GM04503 (cell line): Measurements from ENCODE around the gene GSDME.
A peak's percentile ranks its signal among the peaks of the same experiment; 100 is the strongest.

ENCODE experiments used
- DNase-seq: peaks from one replicate; pipeline ENCODE4 v3.0.0-alpha.2; 2012; ENCODE audit warnings: low read depth

Gene GSDME

DNA sequence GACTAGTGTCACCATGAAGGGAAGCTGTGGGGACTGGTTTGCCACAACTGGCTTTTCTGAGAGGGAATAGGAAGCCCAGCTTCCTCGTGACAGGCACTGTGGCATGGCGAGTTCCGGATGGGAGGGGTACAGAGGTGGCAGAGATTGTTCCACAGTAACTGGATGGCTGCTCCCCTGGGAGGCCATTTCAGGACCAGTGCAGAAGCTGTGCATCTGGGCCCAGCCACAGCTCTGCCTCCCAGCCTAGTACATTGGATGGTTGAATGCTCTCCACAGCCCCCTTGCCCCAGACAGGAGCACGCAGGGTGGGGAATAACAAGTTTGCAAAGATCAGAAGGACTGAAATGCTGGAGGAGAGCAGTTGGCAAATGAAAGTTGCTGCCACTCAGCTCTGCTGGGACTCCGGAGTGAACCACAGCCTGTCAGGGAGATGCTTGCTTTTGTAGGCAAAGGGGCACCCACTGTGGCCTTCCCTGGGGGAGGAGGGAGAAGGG lies 51.8 kb downstream of the GSDME start:
- no peak for DNase-seq

DNA sequence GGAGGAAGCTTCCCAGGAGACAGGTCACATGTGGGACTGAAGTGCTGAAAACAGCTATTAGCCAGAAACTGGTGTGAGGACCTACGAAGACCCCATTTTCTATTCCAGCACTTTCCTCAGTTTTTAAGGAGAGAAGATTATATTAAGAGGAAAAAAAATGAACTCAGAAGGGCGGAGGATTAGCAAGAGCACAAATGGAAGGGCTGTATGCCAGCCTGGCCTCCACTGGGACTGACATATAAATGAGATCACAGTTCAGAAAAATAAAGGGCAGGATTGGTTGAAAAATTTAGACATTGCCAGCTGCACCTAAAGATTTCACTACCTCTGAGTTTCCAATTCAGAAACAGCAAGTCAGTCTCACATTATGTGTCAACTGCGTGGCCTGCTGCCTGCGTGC lies 53.0 kb downstream of the GSDME start:
- no peak for DNase-seq

DNA sequence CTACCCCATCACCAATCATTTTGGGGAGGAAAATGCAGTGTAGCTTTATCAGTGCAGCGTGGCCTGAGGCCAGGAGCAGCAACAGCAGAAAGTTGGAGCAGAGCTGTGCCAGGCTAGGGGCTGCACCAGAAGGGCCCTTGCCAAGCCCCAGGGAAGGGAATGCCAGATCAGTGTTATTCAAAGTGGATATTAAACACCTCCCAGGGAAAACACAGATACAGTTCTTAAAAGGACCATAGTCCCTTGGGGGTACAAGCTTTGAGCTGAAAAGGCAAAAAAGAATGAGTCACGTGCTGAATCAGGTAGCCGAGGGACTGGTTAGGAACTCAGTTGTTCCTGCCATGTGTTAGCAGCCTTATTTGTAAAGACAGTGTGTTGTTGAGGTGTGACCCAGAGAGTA lies 54.0 kb downstream of the GSDME start:
- no peak for DNase-seq

DNA sequence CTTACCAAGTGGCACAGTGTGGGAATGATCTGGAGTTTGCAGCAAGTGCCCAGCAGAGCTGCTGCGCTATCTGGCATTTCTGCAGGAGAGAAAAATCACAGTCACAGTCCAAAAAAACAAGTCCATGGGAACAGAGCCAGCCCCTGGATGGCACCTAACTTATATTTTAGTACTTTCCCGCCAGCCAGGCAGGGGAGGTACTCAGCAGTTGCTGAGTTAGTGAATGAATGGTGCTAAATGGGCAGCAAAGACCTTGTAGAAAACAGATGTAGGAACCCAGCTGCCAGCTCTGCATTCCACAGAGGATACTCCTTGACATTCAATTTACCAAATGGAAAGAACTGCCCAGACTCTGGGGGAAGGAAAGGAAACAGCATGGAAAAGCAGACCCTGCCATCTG lies 54.5 kb downstream of the GSDME start:
- DNase-seq = no peak

DNA sequence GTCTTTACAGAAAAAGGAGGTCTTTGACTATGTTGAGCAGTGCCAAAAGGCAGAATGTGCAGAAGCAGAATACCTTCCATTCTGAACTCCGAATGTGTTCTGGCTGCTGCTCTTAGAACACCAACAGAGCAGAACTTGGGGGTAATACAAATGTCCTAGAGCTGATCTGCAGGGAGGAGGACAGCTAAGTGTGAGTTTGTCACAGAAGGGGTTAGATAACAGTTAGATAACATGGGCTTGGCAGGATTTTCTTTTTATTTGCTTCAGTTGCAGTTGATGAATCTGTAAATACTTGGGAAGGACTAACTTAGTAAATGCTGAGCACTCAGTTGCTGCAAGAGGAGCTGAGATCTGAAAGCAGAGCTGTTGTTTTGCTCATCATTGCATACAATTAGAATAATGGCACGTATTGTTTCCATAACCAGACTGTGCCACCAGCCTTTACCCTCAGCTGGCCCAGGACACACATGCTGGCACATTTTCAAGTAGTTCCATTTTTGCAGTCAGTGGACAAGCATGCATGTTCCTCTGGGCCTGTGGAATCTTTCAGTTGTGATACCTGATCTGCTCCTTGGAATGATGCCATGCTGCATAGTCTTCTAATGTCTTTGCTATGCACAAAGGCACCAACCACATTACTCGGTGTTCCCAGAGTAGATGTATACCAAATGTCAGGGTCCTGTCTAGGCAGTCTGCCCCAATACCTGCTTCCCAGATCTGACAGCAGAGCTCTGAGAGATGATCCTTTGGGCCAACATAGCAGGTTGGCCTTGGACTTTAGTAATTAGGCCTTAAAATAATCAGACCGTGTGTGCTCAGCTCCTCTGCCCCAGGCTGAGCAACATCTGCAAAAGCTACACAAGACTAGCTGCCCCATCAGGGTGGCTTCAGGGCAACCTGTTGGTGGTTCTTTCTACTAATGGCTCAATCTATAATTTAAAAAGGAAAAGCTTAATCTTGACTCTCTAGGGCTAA lies 55.7 kb downstream of the GSDME start:
- peak; percentile 67 for DNase-seq

DNA sequence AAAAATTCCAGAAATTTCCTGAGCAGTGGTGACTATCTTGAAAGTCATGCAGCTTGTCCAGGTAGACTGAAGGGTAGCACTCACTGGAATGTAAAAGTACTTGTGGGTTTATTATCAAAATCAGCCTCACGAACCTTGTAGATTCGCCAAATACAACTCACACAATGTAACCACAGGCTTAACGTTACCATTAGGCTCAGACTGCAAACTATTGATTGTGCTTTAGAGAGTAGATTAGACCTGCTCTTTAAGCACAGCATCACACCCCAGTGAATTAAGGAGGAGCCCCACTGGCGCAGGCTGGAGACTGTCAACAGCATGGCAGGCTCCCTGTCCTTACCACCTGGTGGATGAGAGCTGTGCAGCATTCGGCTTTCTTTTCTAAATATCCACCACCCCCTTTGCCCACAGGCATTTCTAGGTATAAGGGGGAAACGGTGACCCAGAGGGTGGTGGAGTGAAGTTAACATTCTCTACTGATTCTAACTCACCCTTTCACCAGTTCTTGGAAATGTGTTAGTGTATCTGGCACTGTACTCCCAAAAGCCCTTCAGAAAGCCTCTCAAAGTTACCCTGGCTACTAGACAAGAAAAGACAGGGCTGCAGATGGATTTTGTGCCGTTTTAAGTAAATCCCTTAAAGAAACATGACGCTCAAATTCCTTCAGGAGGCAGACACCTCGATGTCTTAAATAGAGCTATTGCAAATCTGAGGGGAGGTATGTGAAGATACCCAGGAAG lies 56.6 kb downstream of the GSDME start:
- no peak for DNase-seq

DNA sequence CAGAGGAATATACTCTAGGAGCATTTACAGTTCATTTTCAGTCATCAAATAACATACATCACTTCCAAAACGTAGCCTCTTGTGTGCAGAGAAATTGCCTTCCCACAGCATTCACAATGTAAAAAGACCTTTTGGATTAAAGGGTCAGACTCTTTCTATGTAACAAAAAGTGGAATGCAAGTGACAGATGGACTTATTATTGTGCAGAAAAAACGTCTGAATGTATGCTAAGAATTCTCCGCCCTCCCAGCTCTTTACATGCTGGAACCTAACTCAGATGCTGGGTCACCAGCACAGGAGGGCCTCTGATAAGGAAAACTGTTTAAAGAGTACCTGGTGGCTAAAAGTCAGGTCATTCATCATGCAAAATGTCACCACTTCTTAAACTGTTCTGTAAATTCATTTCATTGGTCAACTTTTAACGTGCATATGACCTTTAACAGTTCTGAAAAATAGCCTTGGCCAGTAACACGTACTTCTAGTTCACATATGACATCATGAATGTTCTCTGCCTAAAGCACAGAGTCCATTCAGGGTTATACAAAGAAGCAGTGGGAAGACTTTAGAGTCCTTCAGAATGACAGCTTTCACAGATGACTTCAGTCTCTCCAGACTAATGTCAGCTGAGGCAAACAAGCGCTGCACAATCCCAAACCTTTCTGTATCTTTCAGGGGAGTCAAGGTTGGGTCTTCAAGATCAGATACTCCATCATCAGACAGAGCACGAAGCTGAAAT lies 58.6 kb downstream of the GSDME start:
- DNase-seq = no peak

DNA sequence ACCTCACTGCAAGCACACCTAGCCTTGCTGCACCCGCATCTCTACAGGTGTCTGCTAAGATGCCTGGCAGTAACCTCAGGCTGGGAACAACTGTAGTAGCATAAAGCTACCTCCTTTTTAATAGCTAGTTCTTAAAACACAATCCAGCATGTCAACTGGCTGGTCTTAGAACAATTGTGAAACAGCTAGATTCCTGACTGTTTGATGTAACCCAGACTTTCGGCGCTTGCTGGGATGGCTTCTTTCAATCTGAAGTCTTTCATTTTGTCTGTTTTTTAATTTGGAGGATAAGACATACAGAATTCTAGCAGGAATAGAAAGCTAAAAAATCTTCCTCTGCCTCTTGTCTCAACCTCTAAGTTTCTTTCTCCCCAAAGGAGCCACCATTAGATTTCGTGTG lies 59.8 kb downstream of the GSDME start:
- DNase-seq = no peak

DNA sequence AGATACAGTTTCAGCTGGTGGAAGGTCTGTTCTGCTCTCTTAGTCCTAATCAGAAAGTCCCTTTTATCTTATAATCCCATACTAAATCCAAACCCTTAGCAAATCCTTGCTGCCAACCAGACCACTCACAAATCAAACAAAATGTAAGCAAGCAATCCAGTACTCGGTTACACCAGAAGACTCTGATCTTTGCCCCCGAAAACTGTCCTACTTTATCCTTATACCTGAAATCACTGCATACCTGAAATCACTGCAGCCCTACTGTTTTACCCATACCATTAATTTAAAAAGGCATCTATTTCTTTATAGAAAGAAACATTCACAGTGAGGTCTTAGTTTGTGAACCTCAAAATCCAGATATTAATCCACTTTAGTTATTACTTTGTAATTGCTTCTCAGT lies 64.7 kb downstream of the GSDME start:
- no peak for DNase-seq

DNA sequence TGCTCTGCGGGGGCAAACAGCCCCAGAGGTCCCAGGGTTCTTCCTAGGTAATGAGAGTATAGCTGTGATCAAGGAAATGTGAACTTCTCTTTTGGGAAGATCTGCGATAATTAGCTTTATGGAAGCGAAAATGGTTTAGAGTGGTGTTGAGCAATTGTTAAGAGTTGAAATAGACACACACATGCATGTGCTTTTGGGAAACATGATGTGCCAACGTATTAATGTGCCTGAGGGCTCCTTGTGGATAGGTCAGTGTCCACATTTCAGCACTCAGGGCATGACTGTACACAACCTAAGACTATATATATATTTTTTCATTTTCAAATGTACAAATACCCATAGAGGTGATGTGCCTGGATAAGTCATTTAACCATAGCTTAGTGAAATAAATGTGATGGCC lies 67.0 kb downstream of the GSDME start:
- DNase-seq = no peak

DNA sequence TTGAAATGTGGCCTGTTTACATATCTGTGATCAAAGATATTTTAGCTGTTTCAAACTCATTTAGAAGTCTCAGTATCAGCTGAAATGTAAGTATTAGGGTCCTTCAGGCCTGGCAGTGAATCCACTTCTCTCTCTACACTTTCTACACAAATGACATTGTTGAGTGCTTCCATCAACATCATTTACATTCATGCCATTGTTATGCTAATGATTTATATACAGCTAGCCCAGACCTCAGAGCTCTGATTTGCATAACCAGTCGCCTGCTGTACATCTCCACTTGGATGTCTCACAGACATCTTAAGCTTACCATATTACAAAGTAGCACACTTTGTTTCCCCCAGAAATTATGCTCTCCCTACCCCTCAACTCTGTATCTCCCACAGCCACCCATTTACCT lies 71.6 kb downstream of the GSDME start:
- no peak for DNase-seq

DNA sequence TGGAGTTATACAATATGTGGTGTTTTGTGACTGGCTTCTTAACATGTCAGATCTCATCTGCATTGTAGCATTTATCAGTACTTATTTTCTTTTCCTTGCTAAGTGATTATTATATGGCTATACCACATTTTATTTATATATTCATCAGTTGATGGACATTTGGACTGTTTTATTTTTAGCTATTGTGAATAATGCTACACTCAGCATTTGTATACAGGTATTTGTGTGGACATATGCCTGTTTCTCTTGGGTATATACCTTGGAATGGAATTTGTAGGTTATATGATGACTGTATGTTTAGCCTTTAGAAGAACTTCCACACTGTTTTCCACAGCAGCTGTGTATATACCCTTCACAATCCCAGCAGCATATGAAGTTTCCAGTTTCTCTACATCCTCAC lies 86.5 kb downstream of the GSDME start:
- no peak for DNase-seq

DNA sequence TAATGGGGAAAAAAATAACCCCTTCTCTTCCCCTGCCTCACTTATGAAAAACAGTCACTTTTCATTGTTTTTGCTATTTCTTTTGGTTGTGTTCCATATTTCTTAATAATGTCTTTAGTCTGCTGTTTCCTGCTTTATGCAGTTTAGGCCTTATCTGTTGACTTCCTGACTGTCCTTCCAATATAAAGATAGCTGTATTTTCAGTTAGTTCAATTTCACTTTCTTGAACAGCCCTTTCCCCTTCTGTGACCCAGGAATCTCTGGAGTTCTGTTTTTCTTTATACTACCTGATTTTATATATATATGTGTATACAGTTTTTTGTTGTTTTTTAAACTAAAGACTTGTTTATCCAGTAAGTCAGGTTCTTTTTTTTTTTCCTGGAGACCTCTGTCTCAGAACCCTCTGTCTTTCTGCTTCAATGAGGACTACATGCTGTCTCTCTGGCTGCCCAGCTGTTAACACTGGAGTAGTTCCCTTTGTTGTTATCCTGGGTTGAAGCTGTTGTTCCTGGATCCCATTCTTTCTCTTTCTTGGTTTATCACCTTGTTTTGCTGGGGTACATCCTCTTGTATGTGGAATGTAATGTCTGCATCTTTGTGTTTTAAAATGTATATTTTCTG lies 87.2 kb downstream of the GSDME start:
- DNase-seq = no peak

DNA sequence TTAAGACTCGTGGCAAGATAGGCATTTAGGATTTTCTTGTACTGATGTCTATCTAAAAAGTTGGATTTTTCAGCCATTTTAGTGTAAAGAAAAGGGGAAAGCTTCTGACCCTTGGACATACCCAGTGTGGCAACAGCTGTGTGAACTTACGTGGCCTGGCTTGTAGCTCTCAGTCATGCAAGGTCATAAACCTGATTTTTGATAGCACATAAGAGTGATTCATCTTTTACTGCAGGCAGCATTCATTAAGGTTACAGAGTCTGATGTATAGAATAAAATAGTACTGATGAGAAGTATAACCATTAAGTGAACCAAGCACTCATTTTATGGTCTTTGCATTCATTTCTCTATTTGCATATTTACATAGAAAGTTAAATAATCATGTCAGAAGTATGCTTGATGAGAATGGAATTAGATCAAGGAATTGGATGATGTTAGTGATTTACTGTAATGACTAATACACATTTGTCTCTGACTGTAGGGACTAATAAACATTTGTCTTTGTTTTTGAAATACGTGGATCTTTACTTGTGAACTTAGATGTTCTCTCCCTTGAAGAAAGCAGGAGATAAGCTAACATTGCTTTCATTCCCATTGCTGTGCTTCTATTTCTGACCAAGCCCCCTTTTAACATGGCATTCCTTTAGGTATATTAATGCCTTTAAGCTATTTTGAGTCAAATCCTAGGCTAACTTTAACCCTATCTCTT lies 88.2 kb downstream of the GSDME start:
- DNase-seq = no peak

DNA sequence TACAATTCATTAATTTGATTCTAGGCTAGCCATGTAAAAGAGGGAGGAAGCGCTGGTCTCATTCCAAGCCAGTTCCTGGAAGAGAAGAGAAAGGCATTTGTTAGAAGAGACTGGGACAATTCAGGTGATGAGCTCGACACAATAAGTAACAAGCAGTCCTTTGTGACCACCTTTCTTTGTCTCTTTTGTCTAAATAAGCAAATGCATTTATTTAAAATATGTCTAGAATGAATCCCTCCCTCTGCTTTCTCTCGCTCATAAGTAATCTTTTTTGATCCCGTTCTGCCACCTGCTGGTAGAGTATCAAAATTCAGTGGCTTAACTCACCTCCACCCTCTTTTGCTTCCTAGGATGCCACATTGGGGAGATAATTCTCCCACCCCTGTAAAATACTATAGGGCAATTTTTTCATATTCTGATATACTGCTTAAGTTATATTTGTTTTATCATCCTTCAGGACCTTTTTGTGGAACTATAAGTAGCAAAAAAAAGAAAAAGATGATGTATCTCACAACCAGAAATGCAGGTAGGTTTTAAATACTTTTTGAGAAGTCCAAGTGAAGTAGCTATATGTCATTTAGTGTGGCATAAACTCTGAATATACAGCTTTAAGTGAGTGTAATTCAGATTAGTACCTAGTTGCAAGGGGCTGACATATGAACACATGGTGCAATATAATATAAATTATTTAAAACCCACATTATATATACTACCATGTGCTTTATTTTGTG lies 91.5 kb downstream of the GSDME start:
- no peak for DNase-seq

DNA sequence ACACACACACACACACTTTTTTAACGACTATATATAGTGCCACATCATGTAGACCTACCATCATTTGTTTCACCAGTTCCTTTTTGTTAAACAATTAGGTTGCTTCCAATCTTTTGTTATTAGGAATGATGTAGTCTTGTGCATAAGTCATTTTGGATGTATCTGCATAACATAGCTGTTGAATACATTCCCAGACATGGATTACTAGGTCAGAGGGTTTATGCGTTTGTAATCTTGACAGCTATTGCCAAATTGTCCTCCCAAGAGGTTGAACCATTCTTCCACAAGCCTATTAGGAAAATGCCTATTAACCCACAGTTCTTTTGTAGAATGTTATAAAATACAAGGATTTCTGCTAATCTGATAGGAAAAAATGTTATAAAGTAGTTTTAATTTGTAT lies 96.7 kb downstream of the GSDME start:
- DNase-seq = no peak

DNA sequence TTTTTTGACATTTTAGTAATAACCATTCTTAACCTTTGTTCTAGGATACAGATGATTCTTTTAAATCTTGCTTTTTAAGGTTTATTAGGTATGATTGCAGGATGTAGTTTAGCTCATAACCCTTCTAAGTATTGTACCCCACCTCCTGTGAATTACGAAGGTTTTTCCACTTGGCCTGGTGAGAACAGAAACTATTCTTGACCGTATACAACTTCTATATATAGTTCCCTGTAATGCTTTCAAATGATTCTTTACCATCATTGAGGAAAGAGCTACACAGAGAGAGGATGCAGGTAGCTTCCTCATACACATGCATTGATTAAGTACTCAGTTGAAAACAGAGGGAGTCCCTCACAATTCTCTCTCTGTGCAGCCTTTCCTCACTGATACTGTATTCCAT lies 97.8 kb downstream of the GSDME start:
- DNase-seq = no peak

DNA sequence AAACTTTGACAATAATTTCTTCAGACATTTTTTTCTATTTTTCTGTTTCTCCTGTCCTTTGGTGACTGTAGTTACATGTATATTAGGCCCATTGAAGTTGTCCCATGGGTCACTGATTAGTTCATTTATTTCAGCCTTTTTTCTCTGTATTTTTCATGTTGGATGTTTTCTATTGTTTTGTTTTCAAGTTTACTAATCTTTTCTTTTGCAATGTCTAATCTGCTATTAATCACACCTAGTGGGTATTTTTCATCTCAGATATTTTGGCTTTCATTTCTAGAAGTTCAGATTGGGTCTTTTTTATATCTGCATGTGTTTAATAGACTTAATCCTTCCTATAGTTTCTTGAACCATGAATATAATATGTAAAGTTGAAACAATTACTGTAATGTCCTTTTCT lies 99.3 kb downstream of the GSDME start:
- DNase-seq = no peak

DNA sequence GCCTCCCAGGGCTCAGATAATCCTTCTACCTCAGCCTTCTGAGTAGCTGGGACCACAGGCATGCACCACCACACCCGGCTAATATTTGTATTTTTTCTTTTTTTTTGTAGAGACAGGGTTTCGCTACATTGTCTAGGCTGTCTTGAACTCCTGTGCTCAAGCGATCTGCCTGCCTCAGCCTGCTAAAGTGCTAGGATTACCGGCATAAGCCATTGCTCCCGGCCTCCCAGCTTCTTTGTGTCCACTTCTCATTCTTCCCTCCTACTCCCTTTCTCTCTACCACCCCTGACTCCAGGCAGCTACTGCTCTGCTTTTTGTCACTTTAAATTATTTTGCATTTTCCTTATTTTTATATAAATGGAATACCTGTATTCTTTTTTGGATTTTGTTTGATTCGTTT lies 100.7 kb downstream of the GSDME start:
- no peak for DNase-seq

DNA sequence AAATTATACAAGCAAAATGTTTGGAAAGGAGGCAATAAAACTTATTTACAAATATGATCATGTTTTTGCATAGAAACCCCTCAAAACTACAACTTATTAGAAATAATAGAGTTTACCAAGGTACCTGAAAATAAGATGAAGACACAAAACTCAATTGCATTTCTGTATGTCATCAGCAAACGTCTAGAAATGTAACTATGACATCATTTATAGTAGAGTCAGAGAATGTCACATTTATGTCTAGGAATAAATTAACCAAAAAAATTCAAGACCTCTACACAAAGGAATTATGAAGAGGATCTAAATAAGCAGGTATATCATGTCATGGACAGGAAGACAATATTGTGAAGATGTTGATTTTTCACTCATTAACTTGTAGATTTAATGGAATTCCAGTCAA lies 103.0 kb downstream of the GSDME start:
- no peak for DNase-seq
